HG03442 (cell line): ENCODE data around the gene ABCC4.

ENCODE experiments used
- ATAC-seq: cut with Tn5 transposase; IDR thresholded peaks from one replicate; pipeline ENCODE4 v1.9.1; 2021; ENCODE audit warnings: mild to moderate bottlenecking, moderate library complexity; ENCODE audit not compliant: unreplicated experiment

Gene ABCC4

GRCh38 chr13:95118541-95119324 is 182.5 kb downstream of the ABCC4 start:
- ATAC-seq: no peak

- ATAC-seq: no peak
Observed at GRCh38 chr13:95117092-95117491, 184.2 kb downstream of the ABCC4 start.

- no peak for ATAC-seq
Observed at GRCh38 chr13:95115525-95115924, 185.7 kb downstream of the ABCC4 start.

GRCh38 chr13:95113601-95114000 is 187.7 kb downstream of the ABCC4 start:
- ATAC-seq: no peak

- ATAC-seq: no peak
Observed at GRCh38 chr13:95112883-95113282, 188.4 kb downstream of the ABCC4 start.

GRCh38 chr13:95111608-95112007 is 189.6 kb downstream of the ABCC4 start:
- no peak for ATAC-seq

GRCh38 chr13:95106562-95106961 is 194.7 kb downstream of the ABCC4 start:
- no peak for ATAC-seq

- ATAC-seq: peak; percentile 60
Observed at GRCh38 chr13:95100525-95101433, 200.5 kb downstream of the ABCC4 start.

- no peak for ATAC-seq
Observed at GRCh38 chr13:95099541-95099940, 201.7 kb downstream of the ABCC4 start.

GRCh38 chr13:95098916-95099315 is 202.3 kb downstream of the ABCC4 start:
- ATAC-seq: no peak

- ATAC-seq: no peak
Observed at GRCh38 chr13:95091755-95092154, 209.5 kb downstream of the ABCC4 start.

- ATAC-seq: no peak
Observed at GRCh38 chr13:95087746-95088305, 213.4 kb downstream of the ABCC4 start.

- no peak for ATAC-seq
Observed at GRCh38 chr13:95086761-95087160, 214.5 kb downstream of the ABCC4 start.

- ATAC-seq: no peak
Observed at GRCh38 chr13:95083758-95084157, 217.5 kb downstream of the ABCC4 start.

GRCh38 chr13:95083066-95083465 is 218.2 kb downstream of the ABCC4 start:
- no peak for ATAC-seq

GRCh38 chr13:95075506-95075905 is 225.7 kb downstream of the ABCC4 start:
- ATAC-seq: no peak

GRCh38 chr13:95074820-95075219 is 226.4 kb downstream of the ABCC4 start:
- no peak for ATAC-seq

- ATAC-seq: no peak
Observed at GRCh38 chr13:95073747-95074311, 227.4 kb downstream of the ABCC4 start.

GRCh38 chr13:95067303-95067702 is 233.9 kb downstream of the ABCC4 start:
- no peak for ATAC-seq

GRCh38 chr13:95060014-95060519 is 241.2 kb downstream of the ABCC4 start:
- no peak for ATAC-seq

- ATAC-seq: no peak
Observed at GRCh38 chr13:95059306-95059705, 241.9 kb downstream of the ABCC4 start.
